PFSK-1 (cell line): ENCODE data around the gene EFNA5.

Experiments
- FOXP2 ChIP-seq: optimal IDR thresholded peaks from 2 replicates; pipeline ENCODE3; 2011; ENCODE audit warnings: borderline replicate concordance, control low read depth, inconsistent platforms; ENCODE audit not compliant: insufficient read depth; ENCODE audit errors: extremely low read length, extremely low read depth
- POLR2AphosphoS5 ChIP-seq: IDR thresholded peaks from 2 replicates; pipeline ENCODE4 v1.6.1; 2012; ENCODE audit warnings: low read depth, mild to moderate bottlenecking, control low read depth, low read length, moderate library complexity
- SIN3A ChIP-seq: IDR thresholded peaks from 2 replicates; pipeline ENCODE4 v1.6.1; 2012; ENCODE audit warnings: mild to moderate bottlenecking, low read length, moderate library complexity, borderline replicate concordance; ENCODE audit not compliant: insufficient read depth
- TAF1 ChIP-seq: IDR thresholded peaks from 2 replicates; pipeline ENCODE4 v1.6.1; 2012; ENCODE audit warnings: low read length, control low read depth, borderline replicate concordance; ENCODE audit not compliant: insufficient read depth
- TF ChIP-seq, protein P1 (sequence below), 2 experiments: IDR thresholded peaks; 2 replicates each; pipeline versions ENCODE4 v1.6.1 to v1.8.0; 2011 to 2012; ENCODE audit warnings: low read depth in 2 of 2, low read length in 2 of 2, control low read depth in 1 of 2, inconsistent platforms in 1 of 2, mild to moderate bottlenecking in 1 of 2, moderate library complexity in 1 of 2; ENCODE audit not compliant: insufficient read depth in 1 of 2

Gene EFNA5

DNA sequence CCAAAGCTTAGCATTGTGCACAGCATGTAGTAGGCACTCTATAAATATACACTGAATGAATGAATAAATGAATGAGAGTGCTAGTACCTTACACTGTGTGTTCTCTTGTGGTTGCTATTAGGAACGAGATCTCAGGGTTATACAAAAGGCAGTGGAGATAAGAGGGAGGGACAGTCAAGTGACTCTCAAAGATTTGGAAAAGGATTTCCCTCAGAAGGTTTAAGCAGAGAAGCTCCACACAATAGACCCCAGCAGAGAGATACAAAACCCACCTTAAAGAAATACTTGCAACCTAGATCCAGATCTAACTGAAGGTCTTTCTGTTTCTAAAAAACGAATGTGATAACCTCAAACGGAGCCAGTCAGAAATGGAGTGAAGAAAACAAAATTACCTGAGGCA is 11.8 kb upstream of the EFNA5 start:
- TF ChIP-seq TAF1 (no peak), POLR2AphosphoS5 (no peak), FOXP2 (no peak), SIN3A (no peak)

DNA sequence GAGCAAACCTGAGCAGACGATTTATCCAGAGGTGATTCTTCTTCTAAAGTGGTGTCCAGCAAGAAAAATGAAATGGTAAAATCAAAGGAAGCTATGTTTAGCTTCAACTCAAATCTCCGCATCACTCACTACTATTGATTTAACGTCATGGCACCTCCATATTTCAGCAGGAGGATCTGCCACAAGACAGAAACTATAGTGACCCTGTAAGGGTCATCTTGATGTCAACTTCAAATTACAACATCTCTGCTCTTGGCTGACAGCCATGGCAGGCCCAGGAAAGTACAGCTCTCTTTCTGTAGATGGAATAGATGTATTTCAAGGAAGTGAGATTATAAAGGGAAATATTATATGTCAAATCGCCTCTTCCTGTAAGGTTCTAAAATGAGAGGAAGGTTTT is 10.1 kb upstream of the EFNA5 start:
- TF ChIP-seq, protein P1, sequence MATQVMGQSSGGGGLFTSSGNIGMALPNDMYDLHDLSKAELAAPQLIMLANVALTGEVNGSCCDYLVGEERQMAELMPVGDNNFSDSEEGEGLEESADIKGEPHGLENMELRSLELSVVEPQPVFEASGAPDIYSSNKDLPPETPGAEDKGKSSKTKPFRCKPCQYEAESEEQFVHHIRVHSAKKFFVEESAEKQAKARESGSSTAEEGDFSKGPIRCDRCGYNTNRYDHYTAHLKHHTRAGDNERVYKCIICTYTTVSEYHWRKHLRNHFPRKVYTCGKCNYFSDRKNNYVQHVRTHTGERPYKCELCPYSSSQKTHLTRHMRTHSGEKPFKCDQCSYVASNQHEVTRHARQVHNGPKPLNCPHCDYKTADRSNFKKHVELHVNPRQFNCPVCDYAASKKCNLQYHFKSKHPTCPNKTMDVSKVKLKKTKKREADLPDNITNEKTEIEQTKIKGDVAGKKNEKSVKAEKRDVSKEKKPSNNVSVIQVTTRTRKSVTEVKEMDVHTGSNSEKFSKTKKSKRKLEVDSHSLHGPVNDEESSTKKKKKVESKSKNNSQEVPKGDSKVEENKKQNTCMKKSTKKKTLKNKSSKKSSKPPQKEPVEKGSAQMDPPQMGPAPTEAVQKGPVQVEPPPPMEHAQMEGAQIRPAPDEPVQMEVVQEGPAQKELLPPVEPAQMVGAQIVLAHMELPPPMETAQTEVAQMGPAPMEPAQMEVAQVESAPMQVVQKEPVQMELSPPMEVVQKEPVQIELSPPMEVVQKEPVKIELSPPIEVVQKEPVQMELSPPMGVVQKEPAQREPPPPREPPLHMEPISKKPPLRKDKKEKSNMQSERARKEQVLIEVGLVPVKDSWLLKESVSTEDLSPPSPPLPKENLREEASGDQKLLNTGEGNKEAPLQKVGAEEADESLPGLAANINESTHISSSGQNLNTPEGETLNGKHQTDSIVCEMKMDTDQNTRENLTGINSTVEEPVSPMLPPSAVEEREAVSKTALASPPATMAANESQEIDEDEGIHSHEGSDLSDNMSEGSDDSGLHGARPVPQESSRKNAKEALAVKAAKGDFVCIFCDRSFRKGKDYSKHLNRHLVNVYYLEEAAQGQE (IDR thresholded peaks at IDR 0.05; ENCODE audit: insufficient read depth in 1 of 2, low read depth in 2 of 2, low read length in 2 of 2): no peak
- TF ChIP-seq POLR2AphosphoS5 (no peak), FOXP2 (no peak), TAF1 (no peak)

DNA sequence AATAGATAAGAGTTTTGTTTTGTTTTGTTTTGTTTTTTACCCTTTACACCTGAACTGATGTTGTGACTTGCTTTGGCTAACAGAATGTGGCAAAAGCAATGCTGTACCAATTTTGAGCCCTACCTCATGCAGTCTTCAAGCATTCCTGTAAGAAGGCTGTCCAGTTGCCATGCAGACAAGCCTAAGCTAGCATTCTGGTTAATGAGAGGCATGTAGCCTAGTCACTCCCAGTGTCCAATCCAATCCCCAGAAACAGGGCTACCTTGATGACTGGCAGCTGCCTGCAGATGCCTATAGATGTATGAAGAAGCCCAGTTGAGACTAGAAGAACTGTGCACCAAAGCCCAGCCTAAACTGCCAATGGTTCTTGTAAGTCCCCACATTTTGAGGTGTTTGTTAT is 9.4 kb upstream of the EFNA5 start:
- no peak for TF ChIP-seq SIN3A
- TF ChIP-seq, protein P1 (IDR thresholded peaks at IDR 0.05; ENCODE audit: insufficient read depth in 1 of 2, low read depth in 2 of 2, low read length in 2 of 2): no peak
- no peak for TF ChIP-seq POLR2AphosphoS5
- no peak for TF ChIP-seq TAF1
- TF ChIP-seq FOXP2: no peak

DNA sequence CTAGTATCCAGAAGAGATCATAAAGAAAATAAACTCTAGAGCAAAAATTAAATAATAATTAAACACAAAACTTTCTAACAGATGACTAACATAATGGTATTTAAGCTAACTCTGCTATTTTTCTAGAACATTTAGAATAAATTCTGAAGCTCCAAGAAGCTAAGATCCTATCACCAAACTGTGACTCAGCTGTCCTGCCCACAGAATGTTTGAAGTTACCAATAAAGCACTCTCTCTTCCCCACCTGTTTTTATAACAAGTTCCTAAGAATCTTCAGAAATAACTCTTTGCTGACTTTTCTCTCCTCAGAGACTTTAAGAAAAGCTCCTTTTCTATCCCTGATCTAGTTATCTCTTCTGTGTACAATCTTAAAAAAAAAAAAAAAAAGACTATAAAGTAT is 6.0 kb upstream of the EFNA5 start:
- no peak for TF ChIP-seq SIN3A
- no peak for TF ChIP-seq TAF1
- TF ChIP-seq, protein P1 (IDR thresholded peaks at IDR 0.05; ENCODE audit: insufficient read depth in 1 of 2, low read depth in 2 of 2, low read length in 2 of 2): no peak
- no peak for TF ChIP-seq POLR2AphosphoS5
- TF ChIP-seq FOXP2: no peak

DNA sequence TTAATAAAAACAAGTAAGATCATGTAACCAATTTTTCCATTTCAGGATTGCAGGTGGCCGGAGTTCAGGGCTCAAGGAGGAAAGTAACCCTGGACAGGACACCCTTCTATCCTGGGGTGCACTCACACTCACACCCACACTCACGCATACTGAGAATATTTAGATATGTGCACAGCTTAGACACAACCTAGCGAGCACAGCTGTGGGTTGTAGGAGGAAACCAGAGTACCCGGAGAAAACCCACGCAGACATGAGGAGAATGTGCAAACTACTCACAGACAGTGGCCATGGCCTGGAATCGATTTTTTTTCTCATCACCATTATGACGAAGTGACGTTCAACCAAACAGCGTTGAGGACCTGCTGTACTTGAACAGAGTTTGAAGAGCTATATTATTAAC is 4.5 kb upstream of the EFNA5 start:
- TF ChIP-seq FOXP2 (no peak), TAF1 (no peak), SIN3A (no peak), POLR2AphosphoS5 (no peak)
- TF ChIP-seq, protein P1 (IDR thresholded peaks at IDR 0.05; ENCODE audit: insufficient read depth in 1 of 2, low read depth in 2 of 2, low read length in 2 of 2): no peak
